ENCODE data around the gene NMNAT1.
"Not testable (repeated sequence)": the region's sequence is repeated elsewhere in the genome, so short reads cannot be mapped to it uniquely, and the experiment has no call there.

- TF ChIP-seq POLR2A (IDR thresholded peaks at IDR 0.05; ENCODE audit: borderline replicate concordance, extremely low read depth, insufficient read depth, insufficient read length); CTCF (IDR thresholded peaks at IDR 0.05 in 2 of 3, conservative IDR thresholded peaks at IDR 0.05 in 1 of 3; ENCODE audit: borderline replicate concordance in 1 of 3, insufficient read depth in 1 of 3, low read depth in 2 of 3, low read length in 2 of 3); JUND (IDR thresholded peaks at IDR 0.05); ATF3 (IDR thresholded peaks at IDR 0.05); ZNF274 (IDR thresholded peaks at IDR 0.05; ENCODE audit: low read depth, low read length); EZH2 (IDR thresholded peaks at IDR 0.05): not testable (repeated sequence)
These were observed 85.8 kb downstream of the NMNAT1 start for GRCh38 chr1:10028956-10029500.

Data from HCT116 (cell line).